Kasumi-1 (cell line): Measurements from ENCODE around the gene RNF6.
"Not testable (repeated sequence)": the region's sequence is repeated elsewhere in the genome, so short reads cannot be mapped to it uniquely, and the experiment has no call there.

Experiments used
- DNase-seq, 2 experiments: peaks; one replicate each; lab custom pipeline; 2025; lab: John Stamatoyannopoulos, UW

Gene RNF6

GRCh38 chr13:26221721-26222519 is at the start of gene RNF6:
TSS of gene RNF6 (minus strand) at chr13:26222314. CDS start at chr13:26219649, 2,665 bp downstream.
- DNase-seq: peak; percentile 93 to 96

DNA sequence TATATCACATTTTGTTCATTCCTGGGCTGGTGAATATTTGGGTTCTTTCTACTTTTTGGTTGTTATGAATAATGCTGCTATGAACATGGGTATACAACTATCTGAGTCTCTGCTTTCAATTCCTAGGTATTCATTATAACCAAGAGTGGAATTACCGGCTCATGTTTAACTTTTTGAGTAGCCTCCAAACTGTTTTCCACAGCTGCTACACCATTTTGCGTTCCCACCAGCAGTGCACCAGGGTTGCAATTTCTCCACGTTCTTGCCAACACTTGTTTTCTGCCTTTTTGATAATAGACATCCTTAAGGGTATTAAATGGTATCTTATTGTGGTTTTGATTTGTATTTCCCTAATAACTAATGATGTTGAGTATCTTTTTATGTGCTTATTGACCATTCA is 48.6 kb upstream of the RNF6 start:
- DNase-seq: no peak

DNA sequence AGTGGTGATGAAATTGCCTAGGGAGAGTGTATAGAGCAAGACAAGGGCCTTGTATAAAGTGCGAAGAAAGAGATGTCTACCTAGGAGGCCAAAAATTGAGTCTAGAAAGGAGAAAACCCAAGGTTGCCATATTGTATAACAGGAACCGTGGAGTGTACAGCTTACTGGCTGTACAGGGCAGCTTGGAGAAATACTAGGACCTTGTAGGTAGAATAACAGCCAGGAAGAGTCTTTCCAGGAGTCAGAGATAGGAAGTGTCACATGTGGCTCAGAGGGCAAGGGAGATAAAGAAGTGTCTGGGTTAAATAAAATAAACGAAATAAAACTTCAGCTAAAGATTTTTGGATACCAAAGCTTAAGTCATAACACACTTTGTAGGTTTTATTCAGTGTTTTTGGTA is 44.2 kb upstream of the RNF6 start:
- no peak for DNase-seq

GRCh38 chr13:26262156-26262555 is 40.0 kb upstream of the RNF6 start:
- no peak for DNase-seq

GRCh38 chr13:26259634-26260033 is 37.5 kb upstream of the RNF6 start:
- no peak for DNase-seq

- DNase-seq: no peak
Measured at GRCh38 chr13:26257049-26257448, 34.9 kb upstream of the RNF6 start.

DNA sequence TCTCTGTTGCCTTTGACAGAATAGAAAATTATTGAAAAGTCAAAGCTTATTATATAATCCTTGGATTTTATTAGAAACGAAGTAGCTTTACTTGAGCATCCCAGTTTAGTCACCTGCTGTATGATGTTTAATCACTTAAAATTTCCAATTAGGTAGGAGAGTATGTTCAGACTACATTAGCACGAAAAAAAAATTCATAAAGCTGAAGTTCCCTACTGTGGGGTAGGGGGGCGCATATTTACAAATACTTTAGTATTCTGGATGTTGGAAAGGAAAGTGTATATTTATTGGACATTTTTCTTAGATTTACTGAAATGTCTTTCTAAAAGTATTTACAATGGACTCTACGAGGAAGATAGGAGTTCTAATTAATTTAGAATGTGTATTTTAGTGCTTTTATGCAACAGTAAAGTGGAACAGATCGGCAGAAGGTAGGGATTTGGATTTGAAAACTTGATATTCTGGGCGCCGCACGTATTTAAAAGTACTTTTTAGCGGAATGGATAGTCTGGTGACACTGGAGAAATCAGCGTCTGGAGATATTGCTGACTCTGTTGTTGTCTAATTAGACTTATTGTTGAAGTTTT is 33.7 kb upstream of the RNF6 start:
- DNase-seq: peak; percentile 4 to 52

GRCh38 chr13:26255115-26255514 is 33.0 kb upstream of the RNF6 start:
- DNase-seq: no peak

DNA sequence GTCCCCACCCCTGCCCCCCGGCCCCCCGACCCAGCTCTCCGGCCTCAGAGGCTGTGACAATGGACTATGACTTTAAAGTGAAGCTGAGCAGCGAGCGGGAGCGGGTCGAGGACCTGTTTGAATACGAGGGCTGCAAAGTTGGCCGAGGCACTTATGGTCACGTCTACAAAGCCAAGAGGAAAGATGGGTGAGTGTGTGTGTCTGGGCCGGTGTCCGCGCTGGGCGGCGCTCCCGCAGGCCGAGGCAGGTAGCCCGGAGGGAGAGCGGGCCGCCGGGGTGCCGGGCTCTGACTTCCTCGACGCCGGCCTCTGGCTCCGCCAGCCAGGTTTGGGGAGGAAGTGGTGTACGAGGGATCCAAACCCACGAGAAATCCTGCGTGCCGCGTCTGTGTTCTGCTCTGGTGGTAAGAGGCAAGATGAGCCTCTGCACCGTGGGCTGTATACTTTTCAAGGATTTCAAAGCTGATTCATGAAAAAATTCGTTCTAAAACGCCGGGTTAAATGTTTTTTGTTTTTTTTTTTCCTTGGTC is 32.5 kb upstream of the RNF6 start:
- DNase-seq: peak in 1 of 2 experiments; percentile 7

- peak; percentile 66 to 77 for DNase-seq
Measured at GRCh38 chr13:26253787-26254582, 31.9 kb upstream of the RNF6 start, which contains the start of gene CDK8. TSS of gene CDK8 (plus strand) at chr13:26254129. CDS start at chr13:26254642, 513 bp downstream.

GRCh38 chr13:26253262-26253786 is 31.2 kb upstream of the RNF6 start:
- no peak for DNase-seq

DNA sequence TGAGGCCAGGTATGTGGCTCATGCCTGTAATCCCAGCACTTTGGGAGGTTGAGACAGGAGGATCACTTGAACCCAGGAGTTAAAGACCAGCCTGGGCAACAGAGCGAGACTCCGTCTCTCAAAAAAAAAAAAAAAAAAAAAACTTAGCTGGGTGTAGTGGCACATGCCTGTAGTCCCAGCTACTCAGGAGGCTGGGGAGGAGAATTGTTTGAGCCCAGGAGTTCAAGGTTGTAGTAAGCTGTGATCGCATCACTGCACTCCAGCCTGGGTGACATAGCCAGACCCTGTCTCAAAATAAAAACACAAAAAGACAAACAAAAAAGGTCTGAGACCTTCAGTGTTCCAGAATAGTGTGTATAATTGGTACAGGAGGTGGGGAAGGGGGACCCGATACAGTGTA is 29.9 kb upstream of the RNF6 start:
- DNase-seq: not testable (repeated sequence)

DNA sequence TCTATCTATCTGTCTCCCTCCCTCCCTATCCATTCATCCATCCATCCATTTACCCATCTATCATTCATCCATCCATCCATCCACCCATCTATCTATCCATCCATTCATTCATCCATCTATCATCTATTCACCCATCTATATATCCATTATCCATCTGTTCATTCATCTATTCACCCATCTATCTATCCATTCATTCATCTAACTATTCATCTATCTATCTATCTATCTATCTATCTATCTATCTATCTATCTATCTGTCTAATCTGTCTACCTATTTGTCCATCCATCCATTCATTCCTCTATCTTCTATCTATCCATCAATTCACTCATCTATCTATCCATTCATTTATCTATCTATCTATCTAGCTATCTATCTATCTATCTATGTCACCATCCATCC is 27.4 kb upstream of the RNF6 start:
- DNase-seq: no peak

DNA sequence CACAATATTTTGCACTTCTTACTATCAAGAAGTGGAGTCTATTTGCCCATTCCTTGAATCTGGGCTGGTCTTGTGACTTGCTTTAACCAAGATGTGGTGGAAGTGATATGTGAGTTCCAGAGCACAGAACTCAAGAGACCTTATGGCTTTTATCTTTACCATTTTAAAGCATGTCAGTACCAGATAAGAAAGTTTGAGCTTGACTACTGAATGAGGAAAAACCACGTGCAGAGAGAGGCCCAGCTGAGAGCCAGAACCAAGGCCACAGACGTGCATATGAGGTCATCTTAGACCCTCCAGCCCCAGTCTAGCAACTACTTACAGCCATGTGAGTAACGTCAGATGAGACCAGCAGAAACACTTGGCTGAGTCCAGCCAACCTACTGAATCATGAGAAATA is 25.5 kb upstream of the RNF6 start:
- DNase-seq: no peak

- no peak for DNase-seq
Measured at GRCh38 chr13:26247011-26247410, 24.9 kb upstream of the RNF6 start.

GRCh38 chr13:26246154-26246553 is 24.0 kb upstream of the RNF6 start:
- DNase-seq: no peak

DNA sequence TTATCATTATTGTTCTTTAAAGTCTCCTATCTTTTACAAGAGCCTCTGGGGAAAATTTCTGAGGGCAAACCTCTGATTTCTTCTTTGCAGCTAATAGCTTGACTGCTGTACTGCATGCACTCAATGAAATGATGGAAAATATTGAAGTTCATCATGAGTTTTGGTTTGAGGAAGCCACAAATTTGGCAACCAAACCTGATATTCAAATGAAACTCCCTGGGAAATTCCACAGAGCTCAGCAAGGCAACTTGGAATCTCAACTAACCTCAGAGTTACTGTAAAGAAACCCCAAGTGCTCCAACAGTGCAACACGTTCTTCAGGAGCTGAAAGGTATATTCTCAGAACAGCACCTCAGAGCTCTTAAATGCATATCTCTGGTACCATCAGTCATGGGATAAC is 14.2 kb upstream of the RNF6 start:
- DNase-seq: no peak

DNA sequence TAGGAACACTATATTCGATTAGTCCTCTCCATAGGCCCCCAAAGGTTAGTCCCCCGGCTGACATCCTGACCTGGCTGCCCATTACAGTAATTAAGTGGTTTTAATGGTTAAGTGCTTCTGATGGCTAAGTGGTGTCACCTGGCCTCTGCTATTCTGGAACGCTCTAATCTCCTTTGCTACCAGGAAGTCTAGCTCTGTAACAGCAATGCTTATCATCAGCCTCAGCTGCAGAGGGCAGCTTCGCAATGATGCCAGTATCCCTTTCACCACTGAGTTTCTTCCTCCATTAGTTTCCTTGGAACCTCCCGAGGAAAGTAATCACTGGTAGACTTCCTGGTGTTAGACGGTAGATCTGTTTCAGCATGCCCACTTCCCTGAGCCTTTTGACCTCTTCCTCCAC is 8.6 kb upstream of the RNF6 start:
- no peak for DNase-seq

GRCh38 chr13:26229080-26229615 is 7.0 kb upstream of the RNF6 start:
- DNase-seq: no peak

DNA sequence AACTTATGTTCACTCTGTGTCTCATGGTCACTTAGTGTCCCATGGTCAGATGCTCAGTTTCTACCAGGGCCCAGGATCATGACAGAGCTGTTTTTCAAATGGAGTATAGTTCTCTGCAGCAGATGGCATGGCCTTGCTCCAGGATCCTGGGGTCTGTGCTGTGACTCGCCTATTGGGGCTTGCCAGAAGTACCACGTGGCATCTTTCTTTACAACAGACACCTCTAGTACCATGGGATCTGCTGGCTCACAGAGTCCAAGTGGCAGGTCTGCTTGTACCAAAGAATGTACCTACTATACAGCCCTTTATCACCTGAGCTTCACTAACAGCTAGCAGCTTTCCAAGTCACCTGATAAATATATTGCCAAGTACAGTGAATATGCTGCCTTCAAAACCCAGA is 6.0 kb upstream of the RNF6 start:
- DNase-seq: no peak

DNA sequence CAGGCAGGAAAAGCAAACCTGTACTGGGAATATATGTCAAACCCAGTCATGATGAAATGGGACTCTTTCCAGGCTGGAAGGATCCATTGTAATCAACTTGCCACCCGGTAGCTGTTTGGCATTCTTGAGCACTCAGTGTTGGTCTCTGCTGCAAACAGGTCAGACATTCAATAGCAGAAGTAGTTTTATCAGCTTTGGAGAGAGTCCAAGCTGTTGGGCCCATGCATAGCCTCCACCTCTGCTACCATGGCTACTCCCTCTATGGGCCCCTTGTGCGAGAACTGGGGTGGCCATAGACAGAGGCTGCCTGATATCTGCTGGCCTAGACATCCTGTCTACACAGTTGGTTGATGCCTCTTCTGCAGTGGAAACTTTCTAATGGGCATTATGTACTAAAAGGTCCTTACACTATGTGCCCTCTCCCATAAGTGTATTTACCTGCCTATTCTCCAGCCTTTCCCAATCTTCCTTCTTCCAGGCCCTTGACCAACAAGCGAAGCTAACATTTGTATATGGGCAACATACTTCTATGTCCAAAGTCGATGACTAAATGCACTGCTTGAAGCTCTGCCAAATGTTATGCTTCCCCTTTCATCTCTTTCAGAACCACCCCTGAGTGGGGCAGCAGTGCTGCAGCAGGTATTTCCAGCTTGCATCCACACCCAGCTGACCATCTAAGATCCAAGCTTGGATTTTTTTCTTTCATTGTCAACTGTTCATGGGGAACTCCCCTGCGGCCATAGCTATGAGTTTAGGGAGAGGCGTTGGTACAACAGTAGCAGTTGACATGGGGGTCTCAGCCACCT is 5.3 kb upstream of the RNF6 start:
- no peak for DNase-seq
